Measurements from ENCODE around the gene HHAT. TPM values are rescaled to one million over a fixed set of nuclear protein-coding genes. Genes with fewer than 3 reads are reported as not detected.
A peak's percentile ranks its signal among the peaks of the same experiment; 100 is the strongest.

Gene HHAT
- total and polyA plus RNA-seq, 4 donors: 1.2 to 11.3 (median 3.8) TPM

GRCh38 chr1:210373878-210374599 lies 45.3 kb downstream of the HHAT start:
- no peaks in the 10 kb centered on the region for H3K9me3 ChIP-seq (ENCODE audit: control insufficient read depth in 4 of 4, insufficient read depth in 3 of 4, low read length in 3 of 4)
- H3K27me3 ChIP-seq (ENCODE audit: control insufficient read depth in 3 of 3, insufficient read depth in 3 of 3, low read length in 2 of 3): no peaks in the 10 kb centered on the region
- H3K4me3 ChIP-seq: no peak overlapping the region
- ATAC-seq (ENCODE audit: insufficient read depth, low FRiP score) (peak; percentile 80), DNase-seq (peak in 2 of 3 donors; percentile 16 to 34)
- no peak for TF ChIP-seq CTCF (IDR thresholded peaks at IDR 0.05; ENCODE audit: control extremely low read depth, extremely low read depth)
- H3K9ac ChIP-seq (ENCODE audit: insufficient read depth in 1 of 2, low read length in 2 of 2): no peak overlapping the region
- peaks cover 0 to 3% (median 0%) of the 10 kb centered on the region in 4 donors for H3K36me3 ChIP-seq (ENCODE audit: control insufficient read depth in 4 of 4, insufficient read depth in 4 of 4, low read length in 4 of 4)
- 47 to 54% methylated on average over 9 of the region's 9 CpGs for WGBS, 2 donors
- H3K4me1 ChIP-seq (ENCODE audit: control insufficient read depth in 5 of 5, insufficient read depth in 5 of 5, low read length in 5 of 5): peaks cover 0 to 3% (median 2%) of the 10 kb centered on the region in 5 donors
- peak overlapping the region in 1 of 2 donors; percentile 33 for H3K27ac ChIP-seq (ENCODE audit: low read depth in 1 of 2, low read length in 1 of 2)

GRCh38 chr1:210374600-210374953 lies 45.9 kb downstream of the HHAT start:
- WGBS, 2 donors: 33 to 56% methylated on average over 4 of the region's 4 CpGs
- H3K9me3 ChIP-seq (ENCODE audit: control insufficient read depth in 4 of 4, insufficient read depth in 3 of 4, low read length in 3 of 4): no peaks in the 10 kb centered on the region
- peaks cover 0 to 3% (median 2%) of the 10 kb centered on the region in 5 donors for H3K4me1 ChIP-seq (ENCODE audit: control insufficient read depth in 5 of 5, insufficient read depth in 5 of 5, low read length in 5 of 5)
- no peak for TF ChIP-seq CTCF (IDR thresholded peaks at IDR 0.05; ENCODE audit: control extremely low read depth, extremely low read depth)
- H3K27me3 ChIP-seq (ENCODE audit: control insufficient read depth in 3 of 3, insufficient read depth in 3 of 3, low read length in 2 of 3): no peaks in the 10 kb centered on the region
- ATAC-seq (ENCODE audit: insufficient read depth, low FRiP score): no peak
- H3K9ac ChIP-seq (ENCODE audit: insufficient read depth in 1 of 2, low read length in 2 of 2): no peak overlapping the region
- no peak overlapping the region for H3K4me3 ChIP-seq
- no peak for DNase-seq
- H3K36me3 ChIP-seq (ENCODE audit: control insufficient read depth in 4 of 4, insufficient read depth in 4 of 4, low read length in 4 of 4): peaks cover 0 to under 1% (median 0%) of the 10 kb centered on the region in 4 donors
- H3K27ac ChIP-seq (ENCODE audit: low read depth in 1 of 2, low read length in 1 of 2): no peak overlapping the region

- WGBS, 2 donors: 37 to 62% methylated on average over 1 of the region's 1 CpG
- H3K9me3 ChIP-seq (ENCODE audit: control insufficient read depth in 4 of 4, insufficient read depth in 3 of 4, low read length in 3 of 4): no peaks in the 10 kb centered on the region
- DNase-seq: no peak
- no peak overlapping the region for H3K4me3 ChIP-seq
- TF ChIP-seq CTCF (IDR thresholded peaks at IDR 0.05; ENCODE audit: control extremely low read depth, extremely low read depth): no peak
- H3K27me3 ChIP-seq (ENCODE audit: control insufficient read depth in 3 of 3, insufficient read depth in 3 of 3, low read length in 2 of 3): no peaks in the 10 kb centered on the region
- no peaks in the 10 kb centered on the region for H3K36me3 ChIP-seq (ENCODE audit: control insufficient read depth in 4 of 4, insufficient read depth in 4 of 4, low read length in 4 of 4)
- H3K27ac ChIP-seq (ENCODE audit: low read depth in 1 of 2, low read length in 1 of 2): no peak overlapping the region
- peaks cover 0 to 2% (median 0%) of the 10 kb centered on the region in 5 donors for H3K4me1 ChIP-seq (ENCODE audit: control insufficient read depth in 5 of 5, insufficient read depth in 5 of 5, low read length in 5 of 5)
- H3K9ac ChIP-seq (ENCODE audit: insufficient read depth in 1 of 2, low read length in 2 of 2): no peak overlapping the region
- no peak for ATAC-seq (ENCODE audit: insufficient read depth, low FRiP score)
These were observed 48.2 kb downstream of the HHAT start for GRCh38 chr1:210376836-210377372.
